Mononuclear cell (primary cell): ENCODE data around the gene OR4C46. TPM values are rescaled to one million over a fixed set of nuclear protein-coding genes. Genes with fewer than 3 reads are reported as not detected.
"Not testable (repeated sequence)": the region's sequence is repeated elsewhere in the genome, so short reads cannot be mapped to it uniquely, and the experiment has no call there.

ENCODE experiments used
- H3K27me3 ChIP-seq: 2 replicates; pipeline ENCODE4 v1.6.0; 2011; ENCODE audit warnings: low read length, control low read depth; ENCODE audit not compliant: insufficient read depth
- H3K4me1 ChIP-seq: 2 replicates; pipeline ENCODE4 v1.5.1; 2011; ENCODE audit warnings: mild to moderate bottlenecking, low read length, control low read depth; ENCODE audit not compliant: insufficient read depth
- H3K4me3 ChIP-seq: 2 replicates; pipeline ENCODE4 v1.5.1; 2011; ENCODE audit warnings: mild to moderate bottlenecking, low read length, moderate library complexity
- H3K9me3 ChIP-seq: 2 replicates; pipeline ENCODE4 v1.5.1; 2011; ENCODE audit warnings: low read depth, mild to moderate bottlenecking, control low read depth, low read length
- total RNA-seq: library from RNA; depleted of rRNA; stranded (reverse); fragments of >200 nt; gene quantifications from one replicate; pipeline ENCODE4 v1.2.3, GENCODE V29; 2012

The OR4C46 gene
- not detected for total RNA-seq

DNA sequence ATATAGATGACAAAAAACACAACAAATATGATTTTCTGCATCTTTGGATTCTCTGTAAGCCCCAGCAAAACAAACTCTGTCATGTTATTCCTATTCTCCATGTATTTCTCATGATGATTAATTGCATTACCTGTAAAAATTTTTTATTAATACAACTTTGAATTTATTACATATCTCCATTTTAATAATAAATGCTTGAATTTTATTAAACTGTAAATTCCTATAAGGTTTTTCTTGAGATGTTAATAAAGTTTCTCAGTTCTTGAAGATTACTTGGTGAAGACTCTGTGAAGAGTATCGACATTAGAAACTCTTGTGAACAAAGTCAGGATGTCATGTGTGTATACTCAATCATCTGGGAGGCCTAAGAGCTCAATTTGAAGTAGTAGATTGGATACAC is at the start of gene OR4C46:
Gene OR4C46 (minus strand): TSS at position 101 of the 400 bp plus-strand sequence. CDS start 0 bp downstream, at position 101.
- Histone ChIP-seq H3K4me1 (no peaks in the 10 kb centered on the region), H3K4me3 (no peak within 1 kb of the TSS), H3K27me3 (no peaks in the 10 kb centered on the region), H3K9me3 (no peaks in the 10 kb centered on the region)

- H3K27me3 ChIP-seq, H3K4me3 ChIP-seq, H3K4me1 ChIP-seq, H3K9me3 ChIP-seq: not testable (repeated sequence)
Measured at GRCh38 chr11:54645606-54646005, 41.8 kb upstream of the OR4C46 start.

DNA sequence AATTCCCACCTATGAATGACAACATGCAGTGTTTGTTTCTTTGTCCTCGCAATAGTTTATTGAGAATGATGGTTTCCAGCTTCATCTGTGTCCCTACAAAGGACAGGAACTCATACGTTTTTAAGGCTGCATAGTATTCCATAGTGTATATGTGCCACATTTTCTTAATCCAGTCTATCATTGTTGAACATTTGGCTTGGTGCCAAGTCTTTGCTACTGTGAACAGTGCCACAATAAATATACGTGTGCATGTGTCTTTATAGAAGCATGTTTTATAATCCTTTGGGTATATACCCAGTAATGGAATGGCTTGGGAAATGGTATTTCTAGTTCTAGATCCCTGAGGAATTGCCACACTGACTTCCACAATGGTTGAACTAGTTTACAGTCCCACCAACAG is 42.4 kb downstream of the OR4C46 start:
- not testable (repeated sequence) for H3K4me3 ChIP-seq, H3K27me3 ChIP-seq, H3K4me1 ChIP-seq, H3K9me3 ChIP-seq

GRCh38 chr11:54558919-54559318 is 44.9 kb downstream of the OR4C46 start:
- H3K9me3 ChIP-seq = peaks cover 7% of the 10 kb centered on the region
- no peaks in the 10 kb centered on the region for H3K4me1 ChIP-seq
- H3K27me3 ChIP-seq = no peaks in the 10 kb centered on the region
- H3K4me3 ChIP-seq = no peak overlapping the region

DNA sequence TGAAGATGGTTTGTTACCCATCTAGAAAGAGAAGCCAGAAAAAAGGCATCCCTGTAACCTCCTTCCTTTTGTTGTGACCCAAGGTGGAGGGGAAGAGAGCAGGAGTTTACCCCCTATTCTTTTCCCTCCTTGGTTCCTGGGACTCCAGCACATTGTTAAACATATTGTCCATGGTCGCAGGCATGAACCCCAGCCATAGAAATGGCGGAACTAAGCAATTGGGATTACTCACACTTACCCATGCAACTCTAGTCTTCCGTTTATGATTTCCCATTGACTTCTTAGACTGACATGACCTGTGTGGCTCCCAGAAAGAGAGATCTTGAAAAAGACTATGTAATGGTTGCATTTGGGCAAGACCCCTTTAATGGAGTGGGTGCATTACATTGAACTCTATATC is 45.4 kb downstream of the OR4C46 start:
- peaks cover 7% of the 10 kb centered on the region for H3K9me3 ChIP-seq
- no peaks in the 10 kb centered on the region for H3K27me3 ChIP-seq

More for the DNA sequence above, 45.4 kb downstream of the OR4C46 start:
- Histone ChIP-seq H3K4me1 (no peaks in the 10 kb centered on the region), H3K4me3 (no peak overlapping the region)

Other genes starting within 250 kb of the OR4C46 start
- not detected for gene OR4A5, start 102.8 kb upstream of the OR4C46 start, total RNA-seq